Upper lobe of left lung (tissue), 4 donors: ENCODE data around the gene FGF14.

Experiments
- CTCF ChIP-seq, 6 experiments: fragments of 450-650 bp in 4 of 6; fragments of 200-600 bp in 2 of 6; sonication (generic) in 2 of 6; IDR thresholded peaks; one replicate each; pipeline ENCODE4 v1.5.1; 2016 to 2019; ENCODE audit warnings: antibody characterized with exemption in 6 of 6
- POLR2A ChIP-seq, 4 donors: fragments of 450-650 bp; IDR thresholded peaks; one replicate each; pipeline ENCODE4 v1.5.1; 2016 to 2017; ENCODE audit warnings: antibody characterized with exemption in 4 of 4, mild to moderate bottlenecking in 2 of 4

- TF ChIP-seq POLR2A (IDR thresholded peaks at IDR 0.05) = no peak
- no peak for TF ChIP-seq CTCF (IDR thresholded peaks at IDR 0.05)
These were observed 125.9 kb downstream of the FGF14 start for GRCh38 chr13:102275969-102276368.
